ENCODE measurements around the gene PARM1. TPM values are rescaled to one million over a fixed set of nuclear protein-coding genes. Genes with fewer than 3 reads are reported as not detected.

Gene PARM1
- total and polyA plus RNA-seq, 2 donors from 2014 or later = 42.9 to 62.3 TPM

- Histone ChIP-seq H3K27ac (ENCODE audit: low read depth in 2 of 2, low read length in 2 of 2) (no peak overlapping the region), H3K4me1 (ENCODE audit: control insufficient read depth in 2 of 3, insufficient read depth in 2 of 3, low read depth in 1 of 3, low read length in 3 of 3) (peaks cover 0 to 7% (median 0%) of the 10 kb centered on the region in 3 donors), H3K9me3 (ENCODE audit: control insufficient read depth in 2 of 3, insufficient read depth in 1 of 3, low read length in 3 of 3) (peaks cover 0 to 6% (median 0%) of the 10 kb centered on the region in 3 donors), H3K9ac (ENCODE audit: low read length in 3 of 3) (no peak overlapping the region), H3K36me3 (ENCODE audit: control insufficient read depth in 2 of 3, insufficient read depth in 3 of 3, low read length in 3 of 3) (no peaks in the 10 kb centered on the region), H3K4me3 (ENCODE audit: low read length in 3 of 3) (no peak overlapping the region), H3K27me3 (ENCODE audit: control insufficient read depth, insufficient read depth, low read length) (no peaks in the 10 kb centered on the region)
- TF ChIP-seq, protein P1, sequence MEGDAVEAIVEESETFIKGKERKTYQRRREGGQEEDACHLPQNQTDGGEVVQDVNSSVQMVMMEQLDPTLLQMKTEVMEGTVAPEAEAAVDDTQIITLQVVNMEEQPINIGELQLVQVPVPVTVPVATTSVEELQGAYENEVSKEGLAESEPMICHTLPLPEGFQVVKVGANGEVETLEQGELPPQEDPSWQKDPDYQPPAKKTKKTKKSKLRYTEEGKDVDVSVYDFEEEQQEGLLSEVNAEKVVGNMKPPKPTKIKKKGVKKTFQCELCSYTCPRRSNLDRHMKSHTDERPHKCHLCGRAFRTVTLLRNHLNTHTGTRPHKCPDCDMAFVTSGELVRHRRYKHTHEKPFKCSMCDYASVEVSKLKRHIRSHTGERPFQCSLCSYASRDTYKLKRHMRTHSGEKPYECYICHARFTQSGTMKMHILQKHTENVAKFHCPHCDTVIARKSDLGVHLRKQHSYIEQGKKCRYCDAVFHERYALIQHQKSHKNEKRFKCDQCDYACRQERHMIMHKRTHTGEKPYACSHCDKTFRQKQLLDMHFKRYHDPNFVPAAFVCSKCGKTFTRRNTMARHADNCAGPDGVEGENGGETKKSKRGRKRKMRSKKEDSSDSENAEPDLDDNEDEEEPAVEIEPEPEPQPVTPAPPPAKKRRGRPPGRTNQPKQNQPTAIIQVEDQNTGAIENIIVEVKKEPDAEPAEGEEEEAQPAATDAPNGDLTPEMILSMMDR (IDR thresholded peaks at IDR 0.05; ENCODE audit: borderline replicate concordance, extremely low read depth, insufficient read depth) = no peak
- DNase-seq (no peak), FAIRE-seq (no peak)
- intact Hi-C loops (cut with DNase I) = no loop called here
Observed at GRCh38 chr4:75005727-75006126, 72.8 kb downstream of the PARM1 start.

GRCh38 chr4:75007891-75008290 is 75.0 kb downstream of the PARM1 start:
- Histone ChIP-seq H3K4me3 (ENCODE audit: low read length in 3 of 3) (no peak overlapping the region), H3K27ac (ENCODE audit: low read depth in 2 of 2, low read length in 2 of 2) (no peak overlapping the region), H3K9me3 (ENCODE audit: control insufficient read depth in 2 of 3, insufficient read depth in 1 of 3, low read length in 3 of 3) (peaks cover 0 to 6% (median 0%) of the 10 kb centered on the region in 3 donors), H3K4me1 (ENCODE audit: control insufficient read depth in 2 of 3, insufficient read depth in 2 of 3, low read depth in 1 of 3, low read length in 3 of 3) (peaks cover 0 to 7% (median 0%) of the 10 kb centered on the region in 3 donors), H3K36me3 (ENCODE audit: control insufficient read depth in 2 of 3, insufficient read depth in 3 of 3, low read length in 3 of 3) (peaks cover 0 to 7% (median 0%) of the 10 kb centered on the region in 3 donors), H3K9ac (ENCODE audit: low read length in 3 of 3) (no peak overlapping the region), H3K27me3 (ENCODE audit: control insufficient read depth, insufficient read depth, low read length) (no peaks in the 10 kb centered on the region)
- TF ChIP-seq, protein P1 (IDR thresholded peaks at IDR 0.05; ENCODE audit: borderline replicate concordance, extremely low read depth, insufficient read depth) = no peak
- no peak for FAIRE-seq
- intact Hi-C loops (cut with DNase I) = no loop called here
- no peak for DNase-seq

- TF ChIP-seq, protein P1 (IDR thresholded peaks at IDR 0.05; ENCODE audit: borderline replicate concordance, extremely low read depth, insufficient read depth) = no peak
- H3K9me3 ChIP-seq (ENCODE audit: control insufficient read depth in 2 of 3, insufficient read depth in 1 of 3, low read length in 3 of 3) = peaks cover 0 to 6% (median 0%) of the 10 kb centered on the region in 3 donors
- DNase-seq = no peak
- no peaks in the 10 kb centered on the region for H3K27me3 ChIP-seq (ENCODE audit: control insufficient read depth, insufficient read depth, low read length)
- no peak for FAIRE-seq
- H3K4me1 ChIP-seq (ENCODE audit: control insufficient read depth in 2 of 3, insufficient read depth in 2 of 3, low read depth in 1 of 3, low read length in 3 of 3) = peaks cover 0 to 7% (median 0%) of the 10 kb centered on the region in 3 donors
- no peak overlapping the region for H3K9ac ChIP-seq (ENCODE audit: low read length in 3 of 3)
- no peak overlapping the region for H3K4me3 ChIP-seq (ENCODE audit: low read length in 3 of 3)
- H3K27ac ChIP-seq (ENCODE audit: low read depth in 2 of 2, low read length in 2 of 2) = no peak overlapping the region
- H3K36me3 ChIP-seq (ENCODE audit: control insufficient read depth in 2 of 3, insufficient read depth in 3 of 3, low read length in 3 of 3) = peaks cover 0 to 9% (median 2%) of the 10 kb centered on the region in 3 donors
- intact Hi-C loops (cut with DNase I) = no loop called here
Observed at GRCh38 chr4:75009138-75009537, 76.2 kb downstream of the PARM1 start.

Measured in kidney (tissue), 14 donors.